ENCODE measurements around the gene MIGA1. TPM values are rescaled to one million over a fixed set of nuclear protein-coding genes. Genes with fewer than 3 reads are reported as not detected.

MIGA1 gene
- total and polyA plus RNA-seq, 10 of the 15 experiments (the other 5 are each of a cell fraction or from before 2014, with no cell fraction given): 1.3 to 7.2 (median 4.2) TPM

- TF ChIP-seq, protein P1, sequence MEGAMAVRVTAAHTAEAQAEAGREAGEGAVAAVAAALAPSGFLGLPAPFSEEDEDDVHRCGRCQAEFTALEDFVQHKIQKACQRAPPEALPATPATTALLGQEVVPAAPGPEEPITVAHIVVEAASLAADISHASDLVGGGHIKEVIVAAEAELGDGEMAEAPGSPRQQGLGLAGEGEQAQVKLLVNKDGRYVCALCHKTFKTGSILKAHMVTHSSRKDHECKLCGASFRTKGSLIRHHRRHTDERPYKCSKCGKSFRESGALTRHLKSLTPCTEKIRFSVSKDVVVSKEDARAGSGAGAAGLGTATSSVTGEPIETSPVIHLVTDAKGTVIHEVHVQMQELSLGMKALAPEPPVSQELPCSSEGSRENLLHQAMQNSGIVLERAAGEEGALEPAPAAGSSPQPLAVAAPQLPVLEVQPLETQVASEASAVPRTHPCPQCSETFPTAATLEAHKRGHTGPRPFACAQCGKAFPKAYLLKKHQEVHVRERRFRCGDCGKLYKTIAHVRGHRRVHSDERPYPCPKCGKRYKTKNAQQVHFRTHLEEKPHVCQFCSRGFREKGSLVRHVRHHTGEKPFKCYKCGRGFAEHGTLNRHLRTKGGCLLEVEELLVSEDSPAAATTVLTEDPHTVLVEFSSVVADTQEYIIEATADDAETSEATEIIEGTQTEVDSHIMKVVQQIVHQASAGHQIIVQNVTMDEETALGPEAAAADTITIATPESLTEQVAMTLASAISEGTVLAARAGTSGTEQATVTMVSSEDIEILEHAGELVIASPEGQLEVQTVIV (IDR thresholded peaks at IDR 0.05; ENCODE audit: borderline replicate concordance, partially characterized antibody): peak; percentile 39
- TF ChIP-seq ZBTB11 (CRISPR knock-in tag; IDR thresholded peaks at IDR 0.05) (peak; percentile 44; the same call in 1 of the 2 replicates), IKZF2 (IDR thresholded peaks at IDR 0.05) (peak in 1 of 2 experiments; percentile 8; a peak in 1 of 4 replicates), CREB1 (IDR thresholded peaks at IDR 0.05; ENCODE audit: low read depth) (0 out of 2 replicates have a peak, but pooled peaks have one; percentile 18), SUZ12 (IDR thresholded peaks at IDR 0.05; ENCODE audit: unreplicated experiment) (no peak), TCF12 (IDR thresholded peaks at IDR 0.05; ENCODE audit: low read depth, low read length) (peak; percentile 31; the same call in 1 of the 2 replicates), HCFC1 (IDR thresholded peaks at IDR 0.05; ENCODE audit: low read length) (peak; percentile 44; the same call in 1 of the 2 replicates), NKRF (conservative IDR thresholded peaks at IDR 0.05) (peak; percentile 76), RB1 (IDR thresholded peaks at IDR 0.05; ENCODE audit: borderline replicate concordance) (peak; percentile 53; the same call in 1 of the 2 replicates), EGR1 (IDR thresholded peaks at IDR 0.05; ENCODE audit: borderline replicate concordance in 1 of 2, low read depth in 2 of 2, low read length in 2 of 2) (peak in 1 of 2 experiments; percentile 55; a peak in 1 of 3 replicates), SIN3A (IDR thresholded peaks at IDR 0.05; ENCODE audit: low read depth, low read length) (0 out of 2 replicates have a peak, but pooled peaks have one; percentile 50), NR2C1 (IDR thresholded peaks at IDR 0.05) (peak; percentile 68), MEF2A (IDR thresholded peaks at IDR 0.05; ENCODE audit: insufficient read depth, low read depth, low read length) (no peak), JUND (IDR thresholded peaks at IDR 0.05; ENCODE audit: low read depth, low read length) (no peak)
- TF ChIP-seq, protein P2, sequence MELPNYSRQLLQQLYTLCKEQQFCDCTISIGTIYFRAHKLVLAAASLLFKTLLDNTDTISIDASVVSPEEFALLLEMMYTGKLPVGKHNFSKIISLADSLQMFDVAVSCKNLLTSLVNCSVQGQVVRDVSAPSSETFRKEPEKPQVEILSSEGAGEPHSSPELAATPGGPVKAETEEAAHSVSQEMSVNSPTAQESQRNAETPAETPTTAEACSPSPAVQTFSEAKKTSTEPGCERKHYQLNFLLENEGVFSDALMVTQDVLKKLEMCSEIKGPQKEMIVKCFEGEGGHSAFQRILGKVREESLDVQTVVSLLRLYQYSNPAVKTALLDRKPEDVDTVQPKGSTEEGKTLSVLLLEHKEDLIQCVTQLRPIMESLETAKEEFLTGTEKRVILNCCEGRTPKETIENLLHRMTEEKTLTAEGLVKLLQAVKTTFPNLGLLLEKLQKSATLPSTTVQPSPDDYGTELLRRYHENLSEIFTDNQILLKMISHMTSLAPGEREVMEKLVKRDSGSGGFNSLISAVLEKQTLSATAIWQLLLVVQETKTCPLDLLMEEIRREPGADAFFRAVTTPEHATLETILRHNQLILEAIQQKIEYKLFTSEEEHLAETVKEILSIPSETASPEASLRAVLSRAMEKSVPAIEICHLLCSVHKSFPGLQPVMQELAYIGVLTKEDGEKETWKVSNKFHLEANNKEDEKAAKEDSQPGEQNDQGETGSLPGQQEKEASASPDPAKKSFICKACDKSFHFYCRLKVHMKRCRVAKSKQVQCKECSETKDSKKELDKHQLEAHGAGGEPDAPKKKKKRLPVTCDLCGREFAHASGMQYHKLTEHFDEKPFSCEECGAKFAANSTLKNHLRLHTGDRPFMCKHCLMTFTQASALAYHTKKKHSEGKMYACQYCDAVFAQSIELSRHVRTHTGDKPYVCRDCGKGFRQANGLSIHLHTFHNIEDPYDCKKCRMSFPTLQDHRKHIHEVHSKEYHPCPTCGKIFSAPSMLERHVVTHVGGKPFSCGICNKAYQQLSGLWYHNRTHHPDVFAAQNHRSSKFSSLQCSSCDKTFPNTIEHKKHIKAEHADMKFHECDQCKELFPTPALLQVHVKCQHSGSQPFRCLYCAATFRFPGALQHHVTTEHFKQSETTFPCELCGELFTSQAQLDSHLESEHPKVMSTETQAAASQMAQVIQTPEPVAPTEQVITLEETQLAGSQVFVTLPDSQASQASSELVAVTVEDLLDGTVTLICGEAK (IDR thresholded peaks at IDR 0.05; ENCODE audit: borderline replicate concordance): peak; percentile 83
Observed at GRCh38 chr1:77759071-77760028, 20.1 kb upstream of the MIGA1 start, which contains the start of gene USP33 (continued).

Data from GM12878 (cell line).